GM18502 (cell line): ENCODE measurements around the gene BTBD7.
A peak's percentile ranks its signal among the peaks of the same experiment; 100 is the strongest.

Experiments used
- ATAC-seq: cut with Tn5 transposase; IDR thresholded peaks from one replicate; pipeline ENCODE4 v1.9.1; 2021; ENCODE audit warnings: mild to moderate bottlenecking; ENCODE audit not compliant: unreplicated experiment, poor library complexity

BTBD7 gene

GRCh38 chr14:93329965-93330608 is 2.7 kb downstream of the BTBD7 start:
- ATAC-seq = no peak

GRCh38 chr14:93328546-93328945 is 4.3 kb downstream of the BTBD7 start:
- no peak for ATAC-seq

- no peak for ATAC-seq
Measured at GRCh38 chr14:93326196-93326595, 6.6 kb downstream of the BTBD7 start.

- ATAC-seq = no peak
Measured at GRCh38 chr14:93323600-93324174, 9.1 kb downstream of the BTBD7 start.

- no peak for ATAC-seq
Measured at GRCh38 chr14:93322929-93323599, 9.8 kb downstream of the BTBD7 start.

- peak; percentile 6 for ATAC-seq
Measured at GRCh38 chr14:93320489-93320888, 12.3 kb downstream of the BTBD7 start.

GRCh38 chr14:93319958-93320357 is 12.9 kb downstream of the BTBD7 start:
- peak; percentile 52 for ATAC-seq

- peak; percentile 40 for ATAC-seq
Measured at GRCh38 chr14:93319494-93319893, 13.3 kb downstream of the BTBD7 start.

- ATAC-seq = no peak
Measured at GRCh38 chr14:93318927-93319326, 13.9 kb downstream of the BTBD7 start.

GRCh38 chr14:93317875-93318807 is 14.7 kb downstream of the BTBD7 start:
- ATAC-seq = no peak

GRCh38 chr14:93317210-93317874 is 15.5 kb downstream of the BTBD7 start:
- no peak for ATAC-seq

GRCh38 chr14:93316716-93317115 is 16.1 kb downstream of the BTBD7 start:
- ATAC-seq = no peak

- no peak for ATAC-seq
Measured at GRCh38 chr14:93315575-93315974, 17.3 kb downstream of the BTBD7 start.

GRCh38 chr14:93311082-93311481 is 21.8 kb downstream of the BTBD7 start:
- ATAC-seq = no peak

- no peak for ATAC-seq
Measured at GRCh38 chr14:93309427-93309966, 23.3 kb downstream of the BTBD7 start.

- no peak for ATAC-seq
Measured at GRCh38 chr14:93308686-93309345, 24.0 kb downstream of the BTBD7 start.

- no peak for ATAC-seq
Measured at GRCh38 chr14:93306812-93307211, 26.0 kb downstream of the BTBD7 start.

GRCh38 chr14:93305725-93306418 is 27.0 kb downstream of the BTBD7 start:
- no peak for ATAC-seq

GRCh38 chr14:93304771-93305170 is 28.1 kb downstream of the BTBD7 start:
- ATAC-seq = no peak
